Measurements from ENCODE around the gene MYRIP. TPM values are rescaled to one million over a fixed set of nuclear protein-coding genes. Genes with fewer than 3 reads are reported as not detected.

The MYRIP gene
- total RNA-seq, 1 donor = not detected

GRCh38 chr3:40143283-40144090 lies 334.1 kb downstream of the MYRIP start:
- H3K27me3 ChIP-seq (ENCODE audit: insufficient read depth, low read length) = no peaks in the 10 kb centered on the region
- no peaks in the 10 kb centered on the region for H3K9me3 ChIP-seq (ENCODE audit: low read depth, low read length)
- no peak overlapping the region for H3K4me3 ChIP-seq (ENCODE audit: low read length)
- H3K4me1 ChIP-seq (ENCODE audit: insufficient read depth, low read length) = no peaks in the 10 kb centered on the region

- Histone ChIP-seq H3K4me3 (ENCODE audit: low read length) (no peak overlapping the region), H3K4me1 (ENCODE audit: insufficient read depth, low read length) (no peaks in the 10 kb centered on the region), H3K9me3 (ENCODE audit: low read depth, low read length) (no peaks in the 10 kb centered on the region), H3K27me3 (ENCODE audit: insufficient read depth, low read length) (no peaks in the 10 kb centered on the region)
Measured at GRCh38 chr3:40148827-40149226, 339.4 kb downstream of the MYRIP start.

- no peak overlapping the region for H3K4me3 ChIP-seq (ENCODE audit: low read length)
- H3K4me1 ChIP-seq (ENCODE audit: insufficient read depth, low read length) = no peaks in the 10 kb centered on the region
- no peaks in the 10 kb centered on the region for H3K9me3 ChIP-seq (ENCODE audit: low read depth, low read length)
- H3K27me3 ChIP-seq (ENCODE audit: insufficient read depth, low read length) = no peaks in the 10 kb centered on the region
Measured at GRCh38 chr3:40152482-40153133, 343.2 kb downstream of the MYRIP start.

GRCh38 chr3:40160933-40161332 lies 351.5 kb downstream of the MYRIP start:
- Histone ChIP-seq H3K4me3 (ENCODE audit: low read length) (no peak overlapping the region), H3K4me1 (ENCODE audit: insufficient read depth, low read length) (no peaks in the 10 kb centered on the region), H3K9me3 (ENCODE audit: low read depth, low read length) (no peaks in the 10 kb centered on the region), H3K27me3 (ENCODE audit: insufficient read depth, low read length) (no peaks in the 10 kb centered on the region)

GRCh38 chr3:40162616-40163015 lies 353.2 kb downstream of the MYRIP start:
- Histone ChIP-seq H3K4me3 (ENCODE audit: low read length) (no peak overlapping the region), H3K27me3 (ENCODE audit: insufficient read depth, low read length) (no peaks in the 10 kb centered on the region), H3K4me1 (ENCODE audit: insufficient read depth, low read length) (no peaks in the 10 kb centered on the region), H3K9me3 (ENCODE audit: low read depth, low read length) (no peaks in the 10 kb centered on the region)

GRCh38 chr3:40166997-40167396 lies 357.6 kb downstream of the MYRIP start:
- H3K4me1 ChIP-seq (ENCODE audit: insufficient read depth, low read length) = no peaks in the 10 kb centered on the region
- H3K9me3 ChIP-seq (ENCODE audit: low read depth, low read length) = no peaks in the 10 kb centered on the region
- no peaks in the 10 kb centered on the region for H3K27me3 ChIP-seq (ENCODE audit: insufficient read depth, low read length)
- no peak overlapping the region for H3K4me3 ChIP-seq (ENCODE audit: low read length)

GRCh38 chr3:40167958-40168357 lies 358.5 kb downstream of the MYRIP start:
- H3K4me3 ChIP-seq (ENCODE audit: low read length) = no peak overlapping the region
- no peaks in the 10 kb centered on the region for H3K27me3 ChIP-seq (ENCODE audit: insufficient read depth, low read length)
- H3K9me3 ChIP-seq (ENCODE audit: low read depth, low read length) = no peaks in the 10 kb centered on the region
- H3K4me1 ChIP-seq (ENCODE audit: insufficient read depth, low read length) = no peaks in the 10 kb centered on the region

- no peaks in the 10 kb centered on the region for H3K27me3 ChIP-seq (ENCODE audit: insufficient read depth, low read length)
- no peaks in the 10 kb centered on the region for H3K9me3 ChIP-seq (ENCODE audit: low read depth, low read length)
- H3K4me1 ChIP-seq (ENCODE audit: insufficient read depth, low read length) = no peaks in the 10 kb centered on the region
- no peak overlapping the region for H3K4me3 ChIP-seq (ENCODE audit: low read length)
Measured at GRCh38 chr3:40169983-40170382, 360.6 kb downstream of the MYRIP start.

DNA sequence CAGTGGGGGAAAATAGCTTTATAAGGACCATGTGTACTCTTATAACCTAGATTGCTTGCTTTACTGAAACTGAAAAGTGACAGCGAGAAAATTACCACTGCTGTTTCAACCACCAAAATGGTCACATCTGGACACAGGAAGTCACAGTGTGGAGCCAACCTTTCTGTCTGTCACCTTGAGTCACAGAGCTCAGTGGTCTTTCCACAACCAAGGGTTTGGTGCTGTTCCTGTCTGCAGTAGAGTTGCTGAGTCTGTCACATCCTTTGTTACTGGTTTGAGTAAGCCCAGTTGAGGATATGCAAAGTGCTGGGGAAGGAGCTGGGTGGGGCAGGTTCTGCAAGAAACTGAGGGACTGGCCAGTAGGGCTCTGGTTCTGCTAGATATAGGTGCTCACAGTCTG lies 361.0 kb downstream of the MYRIP start:
- H3K9me3 ChIP-seq (ENCODE audit: low read depth, low read length) = no peaks in the 10 kb centered on the region
- no peaks in the 10 kb centered on the region for H3K27me3 ChIP-seq (ENCODE audit: insufficient read depth, low read length)
- H3K4me1 ChIP-seq (ENCODE audit: insufficient read depth, low read length) = no peaks in the 10 kb centered on the region
- H3K4me3 ChIP-seq (ENCODE audit: low read length) = no peak overlapping the region

GRCh38 chr3:40172560-40172959 lies 363.2 kb downstream of the MYRIP start:
- Histone ChIP-seq H3K9me3 (ENCODE audit: low read depth, low read length) (no peaks in the 10 kb centered on the region), H3K27me3 (ENCODE audit: insufficient read depth, low read length) (no peaks in the 10 kb centered on the region), H3K4me1 (ENCODE audit: insufficient read depth, low read length) (no peaks in the 10 kb centered on the region), H3K4me3 (ENCODE audit: low read length) (no peak overlapping the region)

- H3K9me3 ChIP-seq (ENCODE audit: low read depth, low read length) = no peaks in the 10 kb centered on the region
- no peaks in the 10 kb centered on the region for H3K27me3 ChIP-seq (ENCODE audit: insufficient read depth, low read length)
- no peaks in the 10 kb centered on the region for H3K4me1 ChIP-seq (ENCODE audit: insufficient read depth, low read length)
- no peak overlapping the region for H3K4me3 ChIP-seq (ENCODE audit: low read length)
Measured at GRCh38 chr3:40173227-40173721, 363.9 kb downstream of the MYRIP start.

- Histone ChIP-seq H3K4me1 (ENCODE audit: insufficient read depth, low read length) (no peaks in the 10 kb centered on the region), H3K9me3 (ENCODE audit: low read depth, low read length) (no peaks in the 10 kb centered on the region), H3K4me3 (ENCODE audit: low read length) (no peak overlapping the region), H3K27me3 (ENCODE audit: insufficient read depth, low read length) (no peaks in the 10 kb centered on the region)
Measured at GRCh38 chr3:40178012-40178594, 368.7 kb downstream of the MYRIP start.

GRCh38 chr3:40179016-40179415 lies 369.6 kb downstream of the MYRIP start:
- no peaks in the 10 kb centered on the region for H3K4me1 ChIP-seq (ENCODE audit: insufficient read depth, low read length)
- no peak overlapping the region for H3K4me3 ChIP-seq (ENCODE audit: low read length)
- no peaks in the 10 kb centered on the region for H3K9me3 ChIP-seq (ENCODE audit: low read depth, low read length)
- no peaks in the 10 kb centered on the region for H3K27me3 ChIP-seq (ENCODE audit: insufficient read depth, low read length)

GRCh38 chr3:40181182-40181581 lies 371.8 kb downstream of the MYRIP start:
- no peak overlapping the region for H3K4me3 ChIP-seq (ENCODE audit: low read length)
- H3K4me1 ChIP-seq (ENCODE audit: insufficient read depth, low read length) = peaks cover 3% of the 10 kb centered on the region
- no peaks in the 10 kb centered on the region for H3K27me3 ChIP-seq (ENCODE audit: insufficient read depth, low read length)
- no peaks in the 10 kb centered on the region for H3K9me3 ChIP-seq (ENCODE audit: low read depth, low read length)

DNA sequence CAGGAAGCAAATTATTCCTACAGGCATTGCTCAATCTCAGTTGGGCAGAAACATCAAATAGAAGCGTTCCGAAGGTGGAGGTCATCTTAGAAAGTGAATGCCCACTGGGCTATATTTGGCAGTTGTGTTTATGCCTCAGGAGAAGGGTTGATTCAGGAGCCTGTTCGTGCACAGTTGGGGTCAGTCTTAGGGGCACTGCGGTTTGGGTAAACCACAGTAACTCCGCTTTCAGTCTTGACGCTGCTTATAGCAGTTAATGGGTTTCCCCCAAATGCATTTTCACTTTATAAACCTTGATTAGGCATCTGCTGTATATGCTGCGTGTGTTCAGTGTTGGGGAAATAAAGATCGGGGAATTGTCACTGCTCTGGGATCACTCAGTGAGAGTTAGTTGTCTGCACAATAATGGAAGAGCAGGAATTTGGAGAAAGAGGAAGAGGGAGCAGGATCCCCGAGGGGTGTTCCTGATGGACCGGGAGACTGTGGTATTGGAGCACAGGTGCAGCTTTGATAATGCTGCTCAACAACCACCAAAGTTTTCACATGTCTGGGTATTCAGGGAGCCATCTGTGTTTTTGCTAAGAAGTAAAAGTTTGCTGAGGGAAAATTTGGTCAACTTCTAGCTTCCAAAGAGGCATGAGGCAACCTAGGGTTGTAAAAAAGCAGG lies 375.8 kb downstream of the MYRIP start:
- no peaks in the 10 kb centered on the region for H3K27me3 ChIP-seq (ENCODE audit: insufficient read depth, low read length)
- no peaks in the 10 kb centered on the region for H3K9me3 ChIP-seq (ENCODE audit: low read depth, low read length)
- peaks cover 3% of the 10 kb centered on the region for H3K4me1 ChIP-seq (ENCODE audit: insufficient read depth, low read length)
- H3K4me3 ChIP-seq (ENCODE audit: low read length) = no peak overlapping the region
